GM12864 (cell line): ENCODE measurements around the gene RPH3AL.
"Not testable (repeated sequence)": the region's sequence is repeated elsewhere in the genome, so short reads cannot be mapped to it uniquely, and the experiment has no call there.

Experiments
- DNase-seq: peaks from one replicate; pipeline ENCODE4 v3.0.0-alpha.2; 2011; ENCODE audit warnings: low read depth
- H3K4me3 ChIP-seq: 2 replicates; pipeline ENCODE4 v1.5.1; 2011; ENCODE audit warnings: mild to moderate bottlenecking, low read depth, low read length, control low read depth
- TF ChIP-seq, protein P1 (sequence below): IDR thresholded peaks from 2 replicates; pipeline ENCODE4 v1.5.1; 2011; ENCODE audit warnings: low read depth, mild to moderate bottlenecking, moderate library complexity, low read length, control low read depth, inconsistent platforms; ENCODE audit errors: missing control alignments

The RPH3AL gene

DNA sequence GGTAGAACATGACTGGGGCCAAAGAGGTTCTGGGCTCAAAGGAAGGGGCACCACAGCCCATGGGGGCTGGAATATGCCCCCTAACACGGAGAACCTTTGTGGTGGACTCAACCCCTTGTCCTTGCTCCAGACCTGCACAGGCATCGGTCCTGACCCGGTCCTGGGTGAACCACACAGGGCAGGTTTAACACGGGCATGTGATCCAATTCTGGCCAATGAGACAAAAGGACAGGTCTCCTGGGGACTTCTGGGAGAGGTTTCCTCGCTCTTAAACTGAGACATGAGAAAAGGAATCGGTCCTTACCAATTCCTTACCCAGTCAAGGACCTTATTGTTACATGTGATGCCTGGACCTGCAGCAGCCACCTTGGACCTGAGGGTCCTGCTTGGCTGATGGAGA, 174.8 kb downstream of the RPH3AL start:
- TF ChIP-seq, protein P1, sequence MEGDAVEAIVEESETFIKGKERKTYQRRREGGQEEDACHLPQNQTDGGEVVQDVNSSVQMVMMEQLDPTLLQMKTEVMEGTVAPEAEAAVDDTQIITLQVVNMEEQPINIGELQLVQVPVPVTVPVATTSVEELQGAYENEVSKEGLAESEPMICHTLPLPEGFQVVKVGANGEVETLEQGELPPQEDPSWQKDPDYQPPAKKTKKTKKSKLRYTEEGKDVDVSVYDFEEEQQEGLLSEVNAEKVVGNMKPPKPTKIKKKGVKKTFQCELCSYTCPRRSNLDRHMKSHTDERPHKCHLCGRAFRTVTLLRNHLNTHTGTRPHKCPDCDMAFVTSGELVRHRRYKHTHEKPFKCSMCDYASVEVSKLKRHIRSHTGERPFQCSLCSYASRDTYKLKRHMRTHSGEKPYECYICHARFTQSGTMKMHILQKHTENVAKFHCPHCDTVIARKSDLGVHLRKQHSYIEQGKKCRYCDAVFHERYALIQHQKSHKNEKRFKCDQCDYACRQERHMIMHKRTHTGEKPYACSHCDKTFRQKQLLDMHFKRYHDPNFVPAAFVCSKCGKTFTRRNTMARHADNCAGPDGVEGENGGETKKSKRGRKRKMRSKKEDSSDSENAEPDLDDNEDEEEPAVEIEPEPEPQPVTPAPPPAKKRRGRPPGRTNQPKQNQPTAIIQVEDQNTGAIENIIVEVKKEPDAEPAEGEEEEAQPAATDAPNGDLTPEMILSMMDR, result no peak
- DNase-seq, result no peak
- no peak overlapping the region for H3K4me3 ChIP-seq

GRCh38 chr17:177155-177554, 175.5 kb downstream of the RPH3AL start:
- no peak overlapping the region for H3K4me3 ChIP-seq
- TF ChIP-seq, protein P1, result no peak
- DNase-seq, result no peak

- no peak overlapping the region for H3K4me3 ChIP-seq
- no peak for DNase-seq
- TF ChIP-seq, protein P1, result no peak
These were observed 179.3 kb downstream of the RPH3AL start for GRCh38 chr17:173166-173911.

DNA sequence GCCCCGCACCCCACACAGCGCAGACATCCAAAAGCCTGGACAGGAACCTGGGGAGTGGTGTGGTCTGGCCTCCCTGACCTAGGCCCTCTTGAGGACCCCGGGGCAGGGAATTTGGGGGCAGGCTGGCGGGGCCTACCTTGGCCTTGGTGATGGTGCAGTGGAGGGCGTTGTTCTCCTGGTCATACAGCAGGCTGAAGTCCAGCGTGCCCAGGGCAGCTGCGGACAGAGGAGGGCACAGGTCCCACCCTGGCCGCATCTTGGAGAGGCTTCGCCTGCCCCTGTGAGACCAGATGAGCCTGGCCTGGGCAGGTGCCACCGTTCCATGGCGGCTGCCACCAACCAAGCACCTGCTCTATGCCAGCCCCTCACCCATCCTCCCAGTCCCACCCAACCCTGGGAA, 180.2 kb downstream of the RPH3AL start:
- TF ChIP-seq, protein P1, result no peak
- no peak for DNase-seq
- no peak overlapping the region for H3K4me3 ChIP-seq

DNA sequence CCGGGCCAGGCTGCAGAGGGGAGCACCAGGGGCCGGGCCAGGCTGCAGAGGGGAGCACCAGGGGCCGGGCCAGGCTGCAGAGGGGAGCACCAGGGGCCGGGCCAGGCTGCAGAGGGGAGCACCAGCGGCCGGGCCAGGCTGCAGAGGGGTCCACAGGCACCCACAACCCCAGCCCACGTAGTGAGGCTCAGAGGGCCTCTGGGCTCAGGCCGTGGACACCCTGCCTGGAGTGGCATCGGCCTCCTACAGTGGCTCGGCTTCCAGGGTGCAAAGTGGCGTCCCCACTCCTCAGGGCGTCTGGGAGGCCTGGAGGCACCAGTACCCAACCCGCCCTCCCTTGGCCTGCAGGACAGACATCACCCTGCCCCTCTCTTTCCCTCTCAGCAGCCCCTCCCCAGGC, 180.7 kb downstream of the RPH3AL start:
- TF ChIP-seq, protein P1, result no peak
- H3K4me3 ChIP-seq, result no peak overlapping the region
- DNase-seq, result no peak

DNA sequence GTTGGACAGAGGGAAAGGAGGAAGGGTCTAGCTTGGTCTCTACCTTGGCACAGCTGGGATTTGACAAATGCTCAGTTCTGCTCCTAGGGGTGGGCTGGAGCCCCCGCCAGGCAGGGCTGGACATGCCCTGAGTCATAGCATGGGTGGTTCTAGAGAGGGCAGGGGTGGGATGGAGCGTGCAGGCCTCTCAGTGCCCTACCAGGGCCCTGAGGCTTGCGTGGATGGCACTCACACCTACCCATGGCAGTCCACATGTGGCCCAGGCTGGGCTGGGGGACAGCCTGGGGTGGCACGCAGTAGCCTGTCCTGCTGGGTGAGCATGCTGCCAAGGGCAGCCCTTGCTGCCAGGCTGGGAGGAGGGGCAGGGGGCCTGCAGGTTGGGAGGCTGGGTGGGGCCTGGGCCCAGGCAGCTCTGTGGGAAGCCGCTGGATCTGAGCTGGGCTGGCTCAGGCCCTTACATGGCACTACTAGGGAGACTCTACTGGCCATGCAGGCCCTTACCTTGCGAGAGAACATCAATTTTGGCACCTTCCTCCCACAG, 182.4 kb downstream of the RPH3AL start:
- no peak for DNase-seq
- H3K4me3 ChIP-seq, result no peak overlapping the region

DNA sequence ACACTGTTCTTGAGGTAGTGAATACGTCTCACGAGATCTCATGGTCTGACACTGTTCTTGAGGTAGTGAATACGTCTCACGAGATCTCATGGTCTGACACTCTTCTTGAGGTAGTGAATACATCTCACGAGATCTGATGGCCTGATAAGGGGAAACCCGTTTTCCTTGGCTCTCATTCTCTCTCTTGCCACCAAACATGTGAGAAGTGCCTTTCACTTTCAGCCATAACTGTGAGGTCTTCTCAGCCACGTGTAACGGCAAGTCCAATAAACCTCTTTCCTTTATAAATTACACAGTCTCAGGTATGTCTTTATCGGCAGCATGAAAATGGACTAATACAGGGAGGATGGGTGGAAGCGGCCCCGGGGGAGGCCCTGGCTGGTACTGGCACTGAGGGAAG, 184.0 kb downstream of the RPH3AL start:
- not testable (repeated sequence) for H3K4me3 ChIP-seq, DNase-seq

More for the DNA sequence above, 182.4 kb downstream of the RPH3AL start:
- TF ChIP-seq, protein P1, result no peak
